ENCODE results near the gene FAM174C. TPM values are rescaled to one million over a fixed set of nuclear protein-coding genes. Genes with fewer than 3 reads are reported as not detected.

FAM174C gene
- total and polyA plus RNA-seq, 4 donors: 14.6 to 79.8 (median 33.8) TPM

- Histone ChIP-seq H3K4me3 (ENCODE audit: low read depth in 1 of 3, low read length in 3 of 3) (peak overlapping the region; percentile 55 to 75 (median 75)), H3K27me3 (ENCODE audit: control insufficient read depth in 4 of 4, insufficient read depth in 4 of 4, low read length in 3 of 4) (no peaks in the 10 kb centered on the region), H3K9ac (ENCODE audit: low read depth in 1 of 2, low read length in 2 of 2) (no peak overlapping the region), H3K27ac (ENCODE audit: low read depth in 1 of 2, low read length in 2 of 2) (peak overlapping the region; percentile 46 to 58), H3K36me3 (ENCODE audit: control insufficient read depth in 4 of 4, insufficient read depth in 3 of 4, low read depth in 1 of 4, low read length in 3 of 4) (peaks cover 4 to 15% (median 6%) of the 10 kb centered on the region in 4 donors), H3K9me3 (ENCODE audit: control insufficient read depth in 4 of 4, low read length in 3 of 4) (no peaks in the 10 kb centered on the region), H3K4me1 (ENCODE audit: control insufficient read depth in 4 of 4, insufficient read depth in 4 of 4, low read length in 3 of 4) (peaks cover 25 to 66% (median 45%) of the 10 kb centered on the region in 4 donors)
- TF ChIP-seq EGR1 (IDR thresholded peaks at IDR 0.05; ENCODE audit: low read depth in 2 of 2) (no peak), ZBTB33 (IDR thresholded peaks at IDR 0.05) (no peak), HNF4A (conservative IDR thresholded peaks at IDR 0.05) (no peak), RXRA (IDR thresholded peaks at IDR 0.05) (no peak), RAD21 (IDR thresholded peaks at IDR 0.05) (no peak), HNF4G (IDR thresholded peaks at IDR 0.05) (no peak)
- WGBS: under 1% methylated on average over 67 of the region's 67 CpGs
- DNase-seq (ENCODE audit: low spot score): no peak
Measured at GRCh38 chr19:1249990-1250436, 25.3 kb upstream of the FAM174C start.

GRCh38 chr19:1250437-1251260 lies 24.7 kb upstream of the FAM174C start:
- DNase-seq (ENCODE audit: low spot score): no peak
- TF ChIP-seq RXRA (IDR thresholded peaks at IDR 0.05) (no peak), CTCF (IDR thresholded peaks at IDR 0.05; ENCODE audit: low read depth, low read length, missing input control) (no peak), TAF1 (conservative IDR thresholded peaks at IDR 0.05) (no peak), YY1 (IDR thresholded peaks at IDR 0.05) (no peak), FOXA2 (IDR thresholded peaks at IDR 0.05) (no peak), MAX (IDR thresholded peaks at IDR 0.05) (no peak), HNF4G (IDR thresholded peaks at IDR 0.05) (no peak), REST (IDR thresholded peaks at IDR 0.05) (no peak), EGR1 (IDR thresholded peaks at IDR 0.05; ENCODE audit: low read depth in 2 of 2) (no peak)
- H3K4me1 ChIP-seq (ENCODE audit: control insufficient read depth in 4 of 4, insufficient read depth in 4 of 4, low read length in 3 of 4): peaks cover 25 to 66% (median 45%) of the 10 kb centered on the region in 4 donors

More at GRCh38 chr19:1250437-1251260, 24.7 kb upstream of the FAM174C start:
- Histone ChIP-seq H3K4me3 (ENCODE audit: low read depth in 1 of 3, low read length in 3 of 3) (peak overlapping the region; percentile 55 to 75 (median 75)), H3K9me3 (ENCODE audit: control insufficient read depth in 4 of 4, low read length in 3 of 4) (no peaks in the 10 kb centered on the region), H3K27me3 (ENCODE audit: control insufficient read depth in 4 of 4, insufficient read depth in 4 of 4, low read length in 3 of 4) (no peaks in the 10 kb centered on the region), H3K9ac (ENCODE audit: low read depth in 1 of 2, low read length in 2 of 2) (peak overlapping the region; percentile 22 to 54), H3K27ac (ENCODE audit: low read depth in 1 of 2, low read length in 2 of 2) (peak overlapping the region; percentile 90 to 97), H3K36me3 (ENCODE audit: control insufficient read depth in 4 of 4, insufficient read depth in 3 of 4, low read depth in 1 of 4, low read length in 3 of 4) (peaks cover 10 to 17% (median 12%) of the 10 kb centered on the region in 4 donors)
- 2% methylated on average over 88 of the region's 90 CpGs for WGBS

Data from liver (tissue), 9 donors.